MCF 10A (cell line): ENCODE measurements around the gene KDM6B. TPM values are rescaled to one million over a fixed set of nuclear protein-coding genes. Genes with fewer than 3 reads are reported as not detected.

ENCODE experiments used
- Bru-seq: library from RNA; stranded (reverse); fragments of 400-500 nt; gene quantifications from one replicate; lab custom pipeline; 2021; lab: Mats Ljungman, UMichigan
- BruChase-seq, 2 experiments: library from RNA; stranded (reverse); fragments of 400-500 nt; gene quantifications; one replicate each; lab custom pipeline; 2021; lab: Mats Ljungman, UMichigan
- BruUV-seq: library from RNA; stranded (reverse); fragments of 400-500 nt; replicated peaks from 2 replicates; lab custom pipeline; 2021; lab: Mats Ljungman, UMichigan
- CTCF ChIA-PET: fragments of 300-600 bp; sonication (Branson Sonifier 250); formaldehyde crosslinking; extraction: SDS; loops from one replicate; lab custom pipeline; 2021; ENCODE audit warnings: antibody characterized with exemption, inconsistent platforms; lab: Yijun Ruan, JAX
- POLR2A ChIA-PET: fragments of 300-600, 350-650 bp; sonication (Branson Sonifier 250); formaldehyde crosslinking; extraction: SDS; loops from one replicate; lab custom pipeline; 2020; ENCODE audit warnings: antibody characterized with exemption, inconsistent platforms; lab: Yijun Ruan, JAX
- DNase-seq: peaks from one replicate; pipeline ENCODE4 v3.0.0-alpha.2; 2018; ENCODE audit not compliant: unreplicated experiment
- H3K27ac Mint-ChIP-seq: one replicate; pipeline ENCODE4 v1.8.0; 2022; ENCODE audit warnings: mild to moderate bottlenecking, low read depth, mixed read lengths; ENCODE audit not compliant: unreplicated experiment
- H3K27me3 Mint-ChIP-seq: one replicate; pipeline ENCODE4 v1.8.0; 2022; ENCODE audit warnings: mixed read lengths; ENCODE audit not compliant: insufficient read depth, unreplicated experiment
- H3K36me3 Mint-ChIP-seq: one replicate; pipeline ENCODE4 v1.8.0; 2022; ENCODE audit warnings: mild to moderate bottlenecking, moderate library complexity, mixed read lengths; ENCODE audit not compliant: insufficient read depth, unreplicated experiment
- H3K4me1 Mint-ChIP-seq: one replicate; pipeline ENCODE4 v1.8.0; 2022; ENCODE audit warnings: mixed read lengths; ENCODE audit not compliant: insufficient read depth, unreplicated experiment
- H3K4me3 Mint-ChIP-seq: one replicate; pipeline ENCODE4 v1.8.0; 2022; ENCODE audit warnings: mild to moderate bottlenecking, moderate library complexity, mixed read lengths; ENCODE audit not compliant: unreplicated experiment
- H3K9me3 Mint-ChIP-seq: one replicate; pipeline ENCODE4 v1.8.0; 2022; ENCODE audit warnings: mixed read lengths; ENCODE audit not compliant: unreplicated experiment
- CTCF ChIP-seq: fragments of 200-600 bp; IDR thresholded peaks from one replicate; pipeline ENCODE4 v1.8.0; 2022; ENCODE audit warnings: antibody characterized with exemption, mild to moderate bottlenecking; ENCODE audit not compliant: unreplicated experiment
- intact Hi-C: fragments of 100-400 bp; cut with micrococcal nuclease; formaldehyde crosslinking; loops from 2 replicates; pipeline ENCODE4 v1.14.1; 2022
- long read RNA-seq: library from polyadenylated mRNA; stranded (forward); transcript quantifications from one replicate; pipeline ENCODE4 v2.0.0, GENCODE V29; 2022
- total RNA-seq: library from RNA; stranded (reverse); gene quantifications from 2 replicates; pipeline ENCODE4 v1.2.3, GENCODE V29; 2022

KDM6B gene, protein sequence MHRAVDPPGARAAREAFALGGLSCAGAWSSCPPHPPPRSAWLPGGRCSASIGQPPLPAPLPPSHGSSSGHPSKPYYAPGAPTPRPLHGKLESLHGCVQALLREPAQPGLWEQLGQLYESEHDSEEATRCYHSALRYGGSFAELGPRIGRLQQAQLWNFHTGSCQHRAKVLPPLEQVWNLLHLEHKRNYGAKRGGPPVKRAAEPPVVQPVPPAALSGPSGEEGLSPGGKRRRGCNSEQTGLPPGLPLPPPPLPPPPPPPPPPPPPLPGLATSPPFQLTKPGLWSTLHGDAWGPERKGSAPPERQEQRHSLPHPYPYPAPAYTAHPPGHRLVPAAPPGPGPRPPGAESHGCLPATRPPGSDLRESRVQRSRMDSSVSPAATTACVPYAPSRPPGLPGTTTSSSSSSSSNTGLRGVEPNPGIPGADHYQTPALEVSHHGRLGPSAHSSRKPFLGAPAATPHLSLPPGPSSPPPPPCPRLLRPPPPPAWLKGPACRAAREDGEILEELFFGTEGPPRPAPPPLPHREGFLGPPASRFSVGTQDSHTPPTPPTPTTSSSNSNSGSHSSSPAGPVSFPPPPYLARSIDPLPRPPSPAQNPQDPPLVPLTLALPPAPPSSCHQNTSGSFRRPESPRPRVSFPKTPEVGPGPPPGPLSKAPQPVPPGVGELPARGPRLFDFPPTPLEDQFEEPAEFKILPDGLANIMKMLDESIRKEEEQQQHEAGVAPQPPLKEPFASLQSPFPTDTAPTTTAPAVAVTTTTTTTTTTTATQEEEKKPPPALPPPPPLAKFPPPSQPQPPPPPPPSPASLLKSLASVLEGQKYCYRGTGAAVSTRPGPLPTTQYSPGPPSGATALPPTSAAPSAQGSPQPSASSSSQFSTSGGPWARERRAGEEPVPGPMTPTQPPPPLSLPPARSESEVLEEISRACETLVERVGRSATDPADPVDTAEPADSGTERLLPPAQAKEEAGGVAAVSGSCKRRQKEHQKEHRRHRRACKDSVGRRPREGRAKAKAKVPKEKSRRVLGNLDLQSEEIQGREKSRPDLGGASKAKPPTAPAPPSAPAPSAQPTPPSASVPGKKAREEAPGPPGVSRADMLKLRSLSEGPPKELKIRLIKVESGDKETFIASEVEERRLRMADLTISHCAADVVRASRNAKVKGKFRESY (N-terminal part only)
- total RNA-seq: 37.9 and 39.8 TPM in 2 replicates
- Bru-seq, nascent RNA: percentile 75 among the genes with signal in this experiment
- percentile 85 among the genes with signal in this experiment for BruChase-seq, experiment 1, labeled RNA remaining after a 6-hour chase
- BruChase-seq, experiment 2, labeled RNA remaining after a 2-hour chase: percentile 86 among the genes with signal in this experiment
- long read RNA-seq, partial matches to known transcripts: 12 of 18 reads
- long read RNA-seq, other reads (novel, unspliced or antisense): 6 of 18 reads

DNA sequence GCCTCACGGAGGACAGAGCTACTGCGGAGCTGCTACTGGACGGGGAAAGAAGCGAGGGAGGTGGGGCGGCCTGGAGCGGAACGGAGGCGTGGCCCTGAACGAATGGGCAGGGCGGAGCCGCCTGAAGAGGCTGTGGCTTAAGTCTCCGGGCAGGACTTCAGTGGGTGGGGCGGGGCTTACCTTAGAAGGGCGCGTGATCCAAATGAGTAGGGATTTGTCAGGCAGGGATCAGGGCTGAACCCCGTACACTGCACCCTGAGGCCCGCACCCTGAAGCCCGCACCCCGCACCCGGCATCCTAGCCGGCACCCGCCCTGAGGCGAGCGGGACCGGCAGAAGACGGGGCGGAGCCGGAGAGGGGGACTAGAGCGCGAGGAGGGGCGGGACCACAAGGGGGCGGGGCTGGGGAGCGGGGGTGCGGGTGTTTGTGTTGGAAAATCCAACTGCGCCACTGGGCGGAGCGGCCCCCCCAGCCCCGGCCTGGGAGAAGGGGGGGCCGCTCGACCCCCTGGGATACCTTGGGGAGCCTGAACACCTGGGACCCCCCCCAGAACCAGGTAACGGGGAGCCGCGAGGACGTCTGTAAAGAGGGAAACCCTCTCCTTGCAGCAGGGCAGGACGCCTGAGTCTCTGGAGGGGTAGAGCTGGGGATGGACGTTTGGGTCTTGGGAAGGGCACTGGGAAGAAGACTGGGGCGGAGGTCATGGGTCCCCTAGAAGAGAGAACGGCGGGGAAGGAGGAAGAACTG lies at the start of gene KDM6B:
Gene KDM6B, plus strand, starts transcription at position 423 of the 747 bp plus-strand sequence. CDS start 11,338 bp downstream, outside the sequence.
- Mint-ChIP-seq H3K4me3 (peak within 1 kb of the TSS; percentile 89), H3K27ac (peak within 1 kb of the TSS; percentile 99), H3K36me3 (peaks cover 6% of the 10 kb centered on the region), H3K9me3 (no peaks in the 10 kb centered on the region), H3K27me3 (peaks cover 8% of the 10 kb centered on the region), H3K4me1 (peaks cover 34% of the 10 kb centered on the region)
- ChIA-PET POLR2A (interaction anchor here (0.6 to 6.6 kb wide), 18 partner anchors 9 to 389 kb away, joined by 3 to 97 read pairs (median 6); partner anchors contain the start of genes CNTROB, CYB5D1, NAA38 and TMEM88), CTCF (interaction anchor here (0.6 to 4.3 kb wide), 19 partner anchors 8 to 1723 kb away, joined by 3 to 36 read pairs (median 4); partner anchors contain the start of gene NAA38)
- BruUV-seq: no TSS peak
- no peak for TF ChIP-seq CTCF
- peak; percentile 92 for DNase-seq
- intact Hi-C loops: loop anchor here (1.0 kb wide), 2 partner anchors 17 to 23 kb away; partner anchors contain the start of gene NAA38

- no peak overlapping the region for H3K4me3 Mint-ChIP-seq
- DNase-seq: no peak
- peaks cover 6% of the 10 kb centered on the region for H3K4me1 Mint-ChIP-seq
- ChIA-PET POLR2A (interaction anchor here (0.6 kb wide), 1 partner anchor 65 kb away, joined by 3 read pairs; no protein-coding TSS in a partner anchor), CTCF (no interaction called here)
- no peaks in the 10 kb centered on the region for H3K36me3 Mint-ChIP-seq
- H3K27me3 Mint-ChIP-seq: no peaks in the 10 kb centered on the region
- H3K27ac Mint-ChIP-seq: no peak overlapping the region
- TF ChIP-seq CTCF: no peak
- no TSS peak for BruUV-seq
- no peaks in the 10 kb centered on the region for H3K9me3 Mint-ChIP-seq
- intact Hi-C loops: no loop called here
Observed at GRCh38 chr17:7786866-7787265, 47.2 kb upstream of the KDM6B start.

DNA sequence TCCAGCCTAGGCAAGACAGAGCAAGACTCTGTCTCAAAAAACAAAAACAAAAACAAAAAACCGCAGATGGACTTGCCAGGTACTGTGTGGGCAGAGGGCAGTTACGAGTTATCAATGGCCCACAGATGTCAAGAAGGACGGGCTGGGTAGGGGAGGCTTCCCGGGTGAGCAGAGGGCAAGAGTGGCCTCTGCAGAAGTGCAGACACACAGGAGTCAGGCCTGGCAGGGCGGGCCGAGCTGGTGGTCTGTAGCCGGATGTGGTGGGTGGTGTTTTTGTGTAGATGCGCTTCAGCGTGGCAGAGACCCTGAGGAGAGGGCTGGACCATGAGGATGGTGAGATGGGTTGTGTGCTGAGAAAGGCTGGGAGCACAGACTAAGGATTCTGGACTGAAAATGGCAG lies 44.9 kb upstream of the KDM6B start:
- Mint-ChIP-seq H3K36me3 (no peaks in the 10 kb centered on the region), H3K27ac (no peak overlapping the region), H3K4me1 (peaks cover 6% of the 10 kb centered on the region), H3K4me3 (no peak overlapping the region), H3K27me3 (no peaks in the 10 kb centered on the region), H3K9me3 (no peaks in the 10 kb centered on the region)
- no peak for TF ChIP-seq CTCF
- intact Hi-C loops: no loop called here
- DNase-seq: no peak
- BruUV-seq: no TSS peak
- ChIA-PET CTCF (no interaction called here), POLR2A (no interaction called here)
